HCT116 (cell line): ENCODE results near the gene RBM23. TPM values are rescaled to one million over a fixed set of nuclear protein-coding genes. Genes with fewer than 3 reads are reported as not detected.

Experiments
- ATAC-seq: fragments of 200-7000 bp; cut with Tn5 transposase; 2 replicates; pipeline ENCODE4 v1.9.1; 2020; ENCODE audit warnings: mild to moderate bottlenecking, moderate library complexity
- BruUV-seq: library from RNA; stranded (reverse); fragments of 400-500 nt; replicated peaks from 2 replicates; lab custom pipeline; 2021; lab: Mats Ljungman, UMichigan
- CTCF ChIA-PET: fragments of 300-600 bp; sonication (Branson Sonifier 250); formaldehyde crosslinking; loops from one replicate; lab custom pipeline; 2021; ENCODE audit warnings: antibody characterized with exemption; lab: Charles Lee
- POLR2A ChIA-PET: fragments of 300-600, 350-600 bp; sonication (Branson Sonifier 250); formaldehyde crosslinking; loops from one replicate; lab custom pipeline; 2021; ENCODE audit warnings: antibody characterized with exemption; lab: Charles Lee
- RAD21 ChIA-PET, 2 experiments: fragments of 300-600 bp; sonication (Branson Sonifier 250); formaldehyde crosslinking; loops; one replicate each; lab custom pipeline; 2023; ENCODE audit warnings: low total read pairs in 2 of 2; ENCODE audit not compliant: uncharacterized antibody in 2 of 2, unreplicated experiment in 2 of 2, low non-redundant PET in 1 of 2; lab: Charles Lee
- DNase-seq: peaks from one replicate; pipeline ENCODE4 v3.0.0-alpha.2; 2010; ENCODE audit warnings: low read depth, low spot score
- H2AFZ ChIP-seq: fragments of 200-600 bp; shearing (Covaris generic), sonication (generic); 2 replicates; pipeline ENCODE4 v1.6.1; 2017; ENCODE audit warnings: low read depth, mixed run types, mixed read lengths, antibody characterized with exemption, low read length; ENCODE audit not compliant: poor library complexity, severe bottlenecking
- H3K27ac ChIP-seq: 2 replicates; pipeline ENCODE4 v1.5.1; 2012; ENCODE audit warnings: low read depth, low read length
- H3K27me3 ChIP-seq: fragments of 200-600 bp; sonication (generic); 2 replicates; pipeline ENCODE4 v1.6.1; 2016; ENCODE audit warnings: mixed run types, low read length, mixed read lengths; ENCODE audit not compliant: insufficient read depth
- H3K36me3 ChIP-seq, 2 experiments: fragments of 200-500 bp in 1 of 2; fragments of 200-600 bp in 1 of 2; sonication (Bioruptor generic) in 1 of 2; sonication (generic) in 1 of 2; 2 replicates each; pipeline versions ENCODE4 v1.5.1 to v1.6.1; 2014 to 2016; ENCODE audit warnings: low read length in 2 of 2, inconsistent platforms in 1 of 2, mixed read lengths in 1 of 2, mixed run types in 1 of 2; ENCODE audit not compliant: insufficient read depth in 2 of 2, control insufficient read depth in 1 of 2
- H3K4me1 ChIP-seq, 2 experiments: fragments of 200-600 bp in 1 of 2; sonication (generic) in 1 of 2; 2 replicates each; pipeline versions ENCODE4 v1.5.1 to v1.6.1; 2012 to 2017; ENCODE audit warnings: low read length in 2 of 2, inconsistent platforms in 1 of 2, mild to moderate bottlenecking in 1 of 2, mixed read lengths in 1 of 2, mixed run types in 1 of 2, moderate library complexity in 1 of 2; ENCODE audit not compliant: insufficient read depth in 2 of 2, control insufficient read depth in 1 of 2
- H3K4me2 ChIP-seq: fragments of 200-600 bp; sonication (generic); 2 replicates; pipeline ENCODE4 v1.6.1; 2017; ENCODE audit warnings: mixed run types, low read length, mixed read lengths
- H3K4me3 ChIP-seq, 2 experiments: fragments of 200-600 bp in 1 of 2; sonication (generic) in 1 of 2; replicated peaks in 1 of 2; 2 replicates each; pipeline ENCODE4 v1.5.1; 2011 to 2016; ENCODE audit warnings: low read length in 2 of 2, control low read depth in 1 of 2, low read depth in 1 of 2, mild to moderate bottlenecking in 1 of 2, mixed read lengths in 1 of 2, mixed run types in 1 of 2
- H3K79me2 ChIP-seq: fragments of 200-600 bp; sonication (generic); 2 replicates; pipeline ENCODE4 v1.6.1; 2017; ENCODE audit warnings: mild to moderate bottlenecking, mixed run types, low read length, moderate library complexity, mixed read lengths; ENCODE audit not compliant: insufficient read depth
- H3K9ac ChIP-seq: fragments of 200-600 bp; sonication (generic); 2 replicates; pipeline ENCODE4 v1.6.1; 2016; ENCODE audit warnings: low read length, mixed read lengths
- H3K9me2 ChIP-seq: fragments of 200-600 bp; sonication (generic), shearing (Covaris generic); 2 replicates; pipeline ENCODE4 v1.6.1; 2017; ENCODE audit warnings: mixed run types, mild to moderate bottlenecking, moderate library complexity; ENCODE audit not compliant: insufficient read depth
- H3K9me3 ChIP-seq, 2 experiments: fragments of 200-500 bp in 1 of 2; fragments of 200-600 bp in 1 of 2; sonication (Bioruptor generic) in 1 of 2; sonication (generic) in 1 of 2; 2 replicates each; pipeline ENCODE4 v1.6.1; 2014 to 2017; ENCODE audit warnings: low read length in 2 of 2, mixed read lengths in 2 of 2, inconsistent platforms in 1 of 2, low read depth in 1 of 2, mild to moderate bottlenecking in 1 of 2, mixed run types in 1 of 2, moderate library complexity in 1 of 2; ENCODE audit not compliant: control insufficient read depth in 1 of 2, insufficient read depth in 1 of 2
- H4K20me1 ChIP-seq: fragments of 200-600 bp; sonication (generic), shearing (Covaris generic); 2 replicates; pipeline ENCODE4 v1.6.1; 2017; ENCODE audit warnings: mixed run types, mild to moderate bottlenecking, moderate library complexity; ENCODE audit not compliant: insufficient read depth
- CEBPB ChIP-seq: IDR thresholded peaks from 2 replicates; pipeline ENCODE4 v1.6.1; 2012; ENCODE audit warnings: low read depth
- TCF7L2 ChIP-seq: IDR thresholded peaks from 2 replicates; pipeline ENCODE4 v1.7.0; 2011; ENCODE audit warnings: borderline replicate concordance, inconsistent platforms; ENCODE audit not compliant: insufficient read depth, insufficient read length; ENCODE audit errors: extremely low read depth
- intact Hi-C: fragments of 100-400 bp; cut with micrococcal nuclease; formaldehyde crosslinking; loops from 2 replicates; pipeline ENCODE4 v1.10.0; 2022
- total RNA-seq: library from RNA; stranded (reverse); gene quantifications from one replicate; pipeline ENCODE4 v1.2.1, GENCODE V29; 2021; ENCODE audit not compliant: unreplicated experiment
- TF ChIP-seq, protein P1 (sequence below), 3 experiments: fragments of 200-600 bp in 1 of 3; sonication (generic) in 1 of 3; IDR thresholded peaks in 2 of 3; conservative IDR thresholded peaks in 1 of 3; 2 replicates each; pipeline ENCODE4 v1.5.1; 2012 to 2017; ENCODE audit warnings: low read depth in 2 of 3, low read length in 2 of 3, antibody characterized with exemption in 1 of 3, borderline replicate concordance in 1 of 3, control low read depth in 1 of 3, mild to moderate bottlenecking in 1 of 3, mixed read lengths in 1 of 3, mixed run types in 1 of 3, moderate library complexity in 1 of 3; ENCODE audit not compliant: insufficient read depth in 1 of 3
- TF ChIP-seq, protein P2 (sequence below): IDR thresholded peaks from 2 replicates; pipeline ENCODE4 v1.6.1; 2012

The RBM23 gene
- total RNA-seq, 1 experiment from 2014 or later, result 67.2 TPM

DNA sequence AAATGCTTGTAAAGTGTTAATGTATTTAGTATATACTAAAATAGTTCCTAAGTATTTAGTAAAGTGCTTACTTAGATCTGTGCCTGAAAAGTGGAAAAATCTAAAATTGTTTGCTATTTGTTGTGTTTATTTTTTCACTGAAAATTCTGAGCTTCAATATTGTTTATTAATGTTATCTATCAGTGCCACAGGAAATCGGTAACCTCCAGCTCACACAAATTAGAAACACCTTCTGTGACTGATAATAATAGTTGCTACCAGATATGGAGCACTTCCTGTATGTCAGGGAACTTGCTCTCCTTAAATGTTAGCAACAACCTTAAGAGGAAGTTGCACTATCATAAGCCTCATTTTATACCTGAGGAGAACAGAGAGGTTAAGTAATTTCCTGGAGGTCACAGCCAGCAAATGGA lies 48.1 kb downstream of the RBM23 start (continued):
- TF ChIP-seq, protein P1, sequence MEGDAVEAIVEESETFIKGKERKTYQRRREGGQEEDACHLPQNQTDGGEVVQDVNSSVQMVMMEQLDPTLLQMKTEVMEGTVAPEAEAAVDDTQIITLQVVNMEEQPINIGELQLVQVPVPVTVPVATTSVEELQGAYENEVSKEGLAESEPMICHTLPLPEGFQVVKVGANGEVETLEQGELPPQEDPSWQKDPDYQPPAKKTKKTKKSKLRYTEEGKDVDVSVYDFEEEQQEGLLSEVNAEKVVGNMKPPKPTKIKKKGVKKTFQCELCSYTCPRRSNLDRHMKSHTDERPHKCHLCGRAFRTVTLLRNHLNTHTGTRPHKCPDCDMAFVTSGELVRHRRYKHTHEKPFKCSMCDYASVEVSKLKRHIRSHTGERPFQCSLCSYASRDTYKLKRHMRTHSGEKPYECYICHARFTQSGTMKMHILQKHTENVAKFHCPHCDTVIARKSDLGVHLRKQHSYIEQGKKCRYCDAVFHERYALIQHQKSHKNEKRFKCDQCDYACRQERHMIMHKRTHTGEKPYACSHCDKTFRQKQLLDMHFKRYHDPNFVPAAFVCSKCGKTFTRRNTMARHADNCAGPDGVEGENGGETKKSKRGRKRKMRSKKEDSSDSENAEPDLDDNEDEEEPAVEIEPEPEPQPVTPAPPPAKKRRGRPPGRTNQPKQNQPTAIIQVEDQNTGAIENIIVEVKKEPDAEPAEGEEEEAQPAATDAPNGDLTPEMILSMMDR (IDR thresholded peaks at IDR 0.05 in 2 of 3, conservative IDR thresholded peaks at IDR 0.05 in 1 of 3; ENCODE audit: borderline replicate concordance in 1 of 3, insufficient read depth in 1 of 3, low read depth in 2 of 3, low read length in 2 of 3), result no peak
- TF ChIP-seq, all 23 proteins: peak for 3

DNA sequence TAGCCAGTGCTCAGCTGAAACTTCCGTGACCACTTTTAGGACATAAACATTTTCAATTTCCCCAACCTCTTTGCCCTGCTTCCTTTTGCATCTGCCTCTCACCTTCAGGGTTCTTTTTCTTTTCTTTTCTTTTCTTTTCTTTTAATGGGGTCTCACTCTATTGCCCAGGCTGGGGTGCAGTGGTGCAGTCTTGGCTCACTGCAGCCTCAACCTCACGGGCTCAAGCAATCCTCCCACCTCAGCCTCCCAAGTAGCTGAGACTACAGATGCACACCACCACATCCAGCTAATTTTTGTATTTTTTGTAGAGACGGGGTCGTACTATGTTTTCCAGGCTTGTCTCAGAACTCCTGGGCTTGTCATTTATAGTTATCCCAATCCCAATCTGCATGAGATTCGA lies 52.1 kb downstream of the RBM23 start:
- ChIA-PET CTCF (no interaction called here), RAD21 (interaction anchor here in 1 of 2 experiments (0.6 kb wide), 1 partner anchor 53 kb away, joined by 3 read pairs; no protein-coding TSS in a partner anchor), POLR2A (no interaction called here)
- no peak for DNase-seq
- Histone ChIP-seq H3K79me2 (no peaks in the 10 kb centered on the region), H3K9ac (no peak overlapping the region), H3K27ac (no peak overlapping the region), H3K4me2 (no peak overlapping the region), H3K4me3 (no peak overlapping the region), H4K20me1 (no peaks in the 10 kb centered on the region), H3K36me3 (no peaks in the 10 kb centered on the region), H3K4me1 (peaks cover 14 to 21% of the 10 kb centered on the region in 2 experiments), H3K27me3 (no peaks in the 10 kb centered on the region), H3K9me3 (no peaks in the 10 kb centered on the region), H3K9me2 (no peaks in the 10 kb centered on the region), H2AFZ (no peak overlapping the region)
- BruUV-seq, result no TSS peak
- no peak for ATAC-seq
- intact Hi-C loops, result no loop called here
- TF ChIP-seq, protein P2, sequence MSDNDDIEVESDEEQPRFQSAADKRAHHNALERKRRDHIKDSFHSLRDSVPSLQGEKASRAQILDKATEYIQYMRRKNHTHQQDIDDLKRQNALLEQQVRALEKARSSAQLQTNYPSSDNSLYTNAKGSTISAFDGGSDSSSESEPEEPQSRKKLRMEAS, result no peak
- TF ChIP-seq CEBPB (no peak), TCF7L2 (no peak)
